Transverse colon (tissue), 4 donors: Measurements from ENCODE around the gene ZNF93. TPM values are rescaled to one million over a fixed set of nuclear protein-coding genes. Genes with fewer than 3 reads are reported as not detected.
"Not testable (repeated sequence)": the region's sequence is repeated elsewhere in the genome, so short reads cannot be mapped to it uniquely, and the experiment has no call there.

Experiments used
- DNase-seq: peaks from one replicate; pipeline ENCODE4 v3.0.0-alpha.2; 2019
- H3K27ac ChIP-seq, 4 donors: fragments of 200-600 bp; sonication (generic); 2 replicates each; pipeline ENCODE4 v1.5.1; 2016 to 2018; ENCODE audit warnings: inconsistent platforms in 4 of 4
- H3K27me3 ChIP-seq: fragments of 200-600 bp; sonication (generic); 2 replicates; pipeline ENCODE4 v1.5.1; 2017; ENCODE audit warnings: inconsistent platforms
- H3K36me3 ChIP-seq, 4 donors: fragments of 200-600 bp; sonication (generic); 2 replicates each; pipeline ENCODE4 v1.5.1; 2017 to 2019; ENCODE audit warnings: inconsistent platforms in 4 of 4
- H3K4me1 ChIP-seq, 4 donors: fragments of 200-600 bp; sonication (generic); 2 replicates each; pipeline ENCODE4 v1.5.1; 2017 to 2020; ENCODE audit warnings: inconsistent platforms in 4 of 4
- H3K4me3 ChIP-seq, 4 donors: fragments of 200-600 bp; sonication (generic); 1 replicate in 1 of 4; 2 replicates in 3 of 4; pipeline versions ENCODE4 v1.5.1 to v1.6.1; 2017 to 2019; ENCODE audit warnings: inconsistent platforms in 4 of 4
- H3K9me3 ChIP-seq, 2 donors: fragments of 200-600 bp; sonication (generic); 2 replicates each; pipeline ENCODE4 v1.5.1; 2017 to 2019; ENCODE audit warnings: inconsistent platforms in 2 of 2
- CTCF ChIP-seq, 5 experiments: fragments of 200-600 bp in 3 of 5; fragments of 450-650 bp in 2 of 5; sonication (generic) in 3 of 5; IDR thresholded peaks; 1 replicate in 2 of 5; 2 replicates in 3 of 5; pipeline ENCODE4 v1.5.1; 2016 to 2017; ENCODE audit warnings: antibody characterized with exemption in 5 of 5, inconsistent platforms in 3 of 5, mild to moderate bottlenecking in 2 of 5, moderate library complexity in 1 of 5
- EP300 ChIP-seq: sonication (generic); formaldehyde crosslinking; IDR thresholded peaks from one replicate; pipeline ENCODE4 v1.6.1; 2017; ENCODE audit warnings: antibody characterized with exemption, low read depth
- POLR2A ChIP-seq: fragments of 450-650 bp; IDR thresholded peaks from one replicate; pipeline ENCODE4 v1.6.1; 2016; ENCODE audit warnings: antibody characterized with exemption, mild to moderate bottlenecking, moderate library complexity
- POLR2AphosphoS5 ChIP-seq, 3 donors: sonication (generic); formaldehyde crosslinking; IDR thresholded peaks; one replicate each; pipeline ENCODE4 v1.6.1; 2016; ENCODE audit warnings: antibody characterized with exemption in 3 of 3
- WGBS, 2 donors: methylation state at CpG; one replicate each; pipeline ENCODE4 v1.1.5; 2018; ENCODE audit warnings: low coverage in 1 of 2; 5-methylcytosine and 5-hydroxymethylcytosine counted together
- in situ Hi-C, 4 donors: fragments of 200-750 bp; cut with MboI; loops; one replicate each; pipeline versions ENCODE4 v1.15.0 to v1.15.1; 2017; ENCODE audit warnings: low sequenced_read_pairs in 3 of 4, low pct_ligation_motif_present in 1 of 4, low pct_unique_long_range_greater_than_20kb in 1 of 4
- intact Hi-C: fragments of 100-400 bp; cut with DNase I; formaldehyde crosslinking; loops from one replicate; pipeline ENCODE4 v1.15.1; 2023; ENCODE audit warnings: low total_unique reads
- total RNA-seq, 4 donors: library from RNA; depleted of rRNA; stranded (reverse); fragments of >200 nt; gene quantifications; one replicate each; pipeline ENCODE4 v1.1.0, GENCODE V29; 2016

Gene ZNF93
- total RNA-seq, 4 donors from 2014 or later: 0.40 to 5.4 (median 3.8) TPM; not detected in 1

- no peak for DNase-seq
- Histone ChIP-seq H3K27ac (peak overlapping the region; percentile 86 to 92 (median 88)), H3K9me3 (peaks cover 4 to 14% of the 10 kb centered on the region in 2 donors), H3K4me3 (peak overlapping the region; percentile 7 to 87 (median 62)), H3K27me3 (no peaks in the 10 kb centered on the region), H3K36me3 (no peaks in the 10 kb centered on the region), H3K4me1 (peaks cover 0 to 11% (median 5%) of the 10 kb centered on the region in 4 donors)
- 0 to 2% methylated on average over 8 to 9 of the region's 9 CpGs for WGBS, 2 donors
- TF ChIP-seq CTCF (IDR thresholded peaks at IDR 0.05) (no peak), POLR2AphosphoS5 (IDR thresholded peaks at IDR 0.05) (no peak), POLR2A (no peak), EP300 (no peak)
- intact Hi-C loops (no loop called here), in situ Hi-C loops (no loop called here)
Measured at GRCh38 chr19:19900139-19900728, 512 bp upstream of the ZNF93 start.

DNA sequence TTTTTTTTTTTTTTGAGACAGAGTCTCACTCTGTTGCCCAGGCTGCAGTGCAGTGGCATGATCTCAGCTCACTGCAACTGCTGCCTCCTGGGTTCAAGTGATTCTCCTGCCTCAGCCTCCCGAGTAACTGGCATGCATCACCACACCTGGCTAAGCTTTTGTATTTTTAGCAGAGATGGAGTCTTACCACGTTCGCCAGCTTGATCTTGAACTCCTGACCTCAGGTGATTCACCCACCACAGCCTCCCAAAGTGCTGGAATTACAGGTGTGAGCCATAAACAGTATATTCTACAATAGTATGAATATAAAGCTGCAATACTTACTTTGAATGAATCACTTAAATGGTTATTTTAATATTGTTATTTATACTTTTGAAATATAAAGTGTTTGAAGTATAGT, 6.8 kb downstream of the ZNF93 start:
- DNase-seq, H3K4me3 ChIP-seq, H3K36me3 ChIP-seq, H3K4me1 ChIP-seq, intact Hi-C loops, H3K27me3 ChIP-seq, H3K27ac ChIP-seq, in situ Hi-C loops, H3K9me3 ChIP-seq: not testable (repeated sequence)
- 84 to 92% methylated on average over 2 to 3 of the region's 3 CpGs for WGBS, 2 donors

GRCh38 chr19:19909654-19910053, 8.9 kb downstream of the ZNF93 start:
- Histone ChIP-seq H3K4me3 (no peak overlapping the region), H3K36me3 (no peaks in the 10 kb centered on the region), H3K9me3 (peaks cover 5 to 6% of the 10 kb centered on the region in 2 donors), H3K27ac (no peak overlapping the region), H3K27me3 (no peaks in the 10 kb centered on the region), H3K4me1 (no peaks in the 10 kb centered on the region)
- intact Hi-C loops (no loop called here), in situ Hi-C loops (no loop called here)
- no peak for DNase-seq
- TF ChIP-seq POLR2AphosphoS5 (IDR thresholded peaks at IDR 0.05) (no peak), POLR2A (no peak), CTCF (IDR thresholded peaks at IDR 0.05) (no peak), EP300 (no peak)
- WGBS, 2 donors: 88 to 92% methylated on average over 2 of the region's 2 CpGs

DNA sequence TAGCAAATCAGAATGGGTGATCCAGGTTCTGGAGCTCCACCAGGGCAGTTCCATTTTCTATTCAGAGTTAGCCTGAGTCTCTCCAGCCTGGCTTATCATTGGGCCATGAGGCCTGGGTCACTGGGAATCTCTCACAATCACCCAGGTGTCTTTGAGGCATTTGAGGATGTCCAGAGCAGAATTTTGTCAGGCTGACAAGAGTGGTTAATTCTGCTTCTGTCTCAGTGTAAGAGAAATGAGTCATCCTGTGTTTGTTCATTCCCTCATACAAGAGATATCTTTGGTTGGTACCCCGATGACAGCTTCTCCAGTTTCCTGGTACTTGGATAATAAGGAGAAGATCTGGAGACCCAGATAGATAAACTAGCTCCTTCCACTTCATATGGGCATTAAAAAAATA, 10.4 kb downstream of the ZNF93 start:
- Histone ChIP-seq H3K4me1 (no peaks in the 10 kb centered on the region), H3K27me3 (no peaks in the 10 kb centered on the region), H3K36me3 (peaks cover 0 to under 1% (median 0%) of the 10 kb centered on the region in 4 donors), H3K27ac (no peak overlapping the region), H3K4me3 (no peak overlapping the region), H3K9me3 (peaks cover 4 to 6% of the 10 kb centered on the region in 2 donors)
- in situ Hi-C loops: no loop called here
- WGBS, 2 donors: 75 to 87% methylated on average over 1 of the region's 1 CpG
- TF ChIP-seq CTCF (IDR thresholded peaks at IDR 0.05): no peak
- no peak for TF ChIP-seq POLR2AphosphoS5 (IDR thresholded peaks at IDR 0.05)
- no peak for TF ChIP-seq EP300
- no peak for TF ChIP-seq POLR2A
- no peak for DNase-seq
- intact Hi-C loops: no loop called here

DNA sequence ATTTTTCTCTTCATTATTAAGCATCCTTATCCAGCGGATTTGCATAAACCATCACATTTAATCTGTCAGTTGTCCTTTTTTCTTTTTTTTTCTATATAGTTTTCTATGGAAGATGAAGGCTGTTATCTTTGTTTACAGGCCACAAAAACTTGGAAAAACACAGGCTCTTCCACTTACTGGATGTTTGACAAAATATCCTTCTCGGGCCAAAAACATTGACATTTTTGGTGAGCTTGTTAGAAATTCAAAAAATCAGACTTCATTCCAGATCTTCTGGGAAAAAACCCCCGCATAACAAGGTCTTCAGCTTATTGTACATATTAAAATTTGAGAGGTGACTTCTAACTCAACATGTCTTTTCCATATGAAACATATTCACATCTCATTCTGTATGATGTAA, 13.8 kb downstream of the ZNF93 start:
- intact Hi-C loops (loop anchor here (2.0 kb wide), 1 partner anchor 52 kb away; no protein-coding TSS in a partner anchor), in situ Hi-C loops (no loop called here)
- Histone ChIP-seq H3K27ac (no peak overlapping the region), H3K36me3 (peaks cover 0 to 17% (median 7%) of the 10 kb centered on the region in 4 donors), H3K4me3 (no peak overlapping the region), H3K9me3 (no peaks in the 10 kb centered on the region), H3K4me1 (no peaks in the 10 kb centered on the region), H3K27me3 (no peaks in the 10 kb centered on the region)
- no peak for TF ChIP-seq POLR2AphosphoS5 (IDR thresholded peaks at IDR 0.05)
- TF ChIP-seq EP300: no peak
- TF ChIP-seq POLR2A: no peak
- TF ChIP-seq CTCF (IDR thresholded peaks at IDR 0.05): no peak
- 81 to 96% methylated on average over 3 of the region's 3 CpGs for WGBS, 2 donors
- no peak for DNase-seq
